ENCODE data around the gene LYPD5. TPM values are rescaled to one million over a fixed set of nuclear protein-coding genes. Genes with fewer than 3 reads are reported as not detected.

LYPD5 gene
- total and polyA plus RNA-seq, 10 donors, result 2.1 to 48.1 (median 7.0) TPM

- WGBS, 5 donors, result 74 to 79% (median 79%) methylated on average over 5 of the region's 5 CpGs
- intact Hi-C loops (cut with DNase I; ENCODE audit: low total_unique reads), result no loop called here
- Histone ChIP-seq H3K36me3 (no peaks in the 10 kb centered on the region), H3K4me3 (no peak overlapping the region), H3K27me3 (replicated peaks in 1 of 7) (peaks cover 0 to 7% (median 0%) of the 10 kb centered on the region in 7 donors), H3K9me3 (no peaks in the 10 kb centered on the region), H3K4me1 (peaks cover 0 to 3% (median 0%) of the 10 kb centered on the region in 6 donors), H3K27ac (no peak overlapping the region)
- no peak for DNase-seq
- TF ChIP-seq POLR2A (IDR thresholded peaks at IDR 0.05), result no peak
- TF ChIP-seq CTCF (IDR thresholded peaks at IDR 0.05 in 8 of 11, conservative IDR thresholded peaks at IDR 0.05 in 3 of 11), result no peak
- TF ChIP-seq POLR2AphosphoS5 (IDR thresholded peaks at IDR 0.05), result no peak
Measured at GRCh38 chr19:43814663-43815352, 12.6 kb upstream of the LYPD5 start.

- H3K27ac ChIP-seq, result no peak overlapping the region
- H3K4me3 ChIP-seq, result no peak overlapping the region
- H3K4me1 ChIP-seq, result peaks cover 0 to 6% (median 0%) of the 10 kb centered on the region in 6 donors
- H3K36me3 ChIP-seq, result no peaks in the 10 kb centered on the region
- intact Hi-C loops (cut with DNase I; ENCODE audit: low total_unique reads), result no loop called here
- no peak for TF ChIP-seq POLR2AphosphoS5 (IDR thresholded peaks at IDR 0.05)
- no peak for TF ChIP-seq CTCF (IDR thresholded peaks at IDR 0.05 in 8 of 11, conservative IDR thresholded peaks at IDR 0.05 in 3 of 11)
- no peak for TF ChIP-seq POLR2A (IDR thresholded peaks at IDR 0.05)
- no peak for DNase-seq
- WGBS, 5 donors, result 67 to 81% (median 77%) methylated on average over 6 of the region's 6 CpGs
- no peaks in the 10 kb centered on the region for H3K9me3 ChIP-seq
- H3K27me3 ChIP-seq (replicated peaks in 1 of 7), result peaks cover 0 to 9% (median 0%) of the 10 kb centered on the region in 7 donors
Measured at GRCh38 chr19:43812688-43813087, 10.4 kb upstream of the LYPD5 start.

GRCh38 chr19:43812259-43812658 lies 10.0 kb upstream of the LYPD5 start:
- WGBS, 5 donors, result 54 to 86% (median 71%) methylated on average over 1 of the region's 1 CpG

More at GRCh38 chr19:43812259-43812658, 10.0 kb upstream of the LYPD5 start:
- H3K4me1 ChIP-seq, result peaks cover 0 to 6% (median 0%) of the 10 kb centered on the region in 6 donors
- no peaks in the 10 kb centered on the region for H3K9me3 ChIP-seq
- no peak overlapping the region for H3K27ac ChIP-seq
- peaks cover 0 to 13% (median 0%) of the 10 kb centered on the region in 7 donors for H3K27me3 ChIP-seq (replicated peaks in 1 of 7)
- TF ChIP-seq POLR2A (IDR thresholded peaks at IDR 0.05) (no peak), CTCF (IDR thresholded peaks at IDR 0.05 in 8 of 11, conservative IDR thresholded peaks at IDR 0.05 in 3 of 11) (no peak), POLR2AphosphoS5 (IDR thresholded peaks at IDR 0.05) (no peak)
- DNase-seq, result no peak
- no peak overlapping the region for H3K4me3 ChIP-seq
- no peaks in the 10 kb centered on the region for H3K36me3 ChIP-seq
- intact Hi-C loops (cut with DNase I; ENCODE audit: low total_unique reads), result no loop called here

All from spleen (tissue), 11 donors.